Smooth muscle cell (in vitro differentiated cells): ENCODE results near the gene ADGRL3. TPM values are rescaled to one million over a fixed set of nuclear protein-coding genes. Genes with fewer than 3 reads are reported as not detected.

Experiments
- DNase-seq: peaks from one replicate; lab custom pipeline; 2025; ENCODE audit not compliant: unreplicated experiment; lab: John Stamatoyannopoulos, UW
- H2AFZ ChIP-seq: fragments of 200-600 bp; sonication (generic); 2 replicates; pipeline ENCODE4 v1.6.0; 2016; ENCODE audit warnings: antibody characterized with exemption, low read depth, mild to moderate bottlenecking
- H3F3A ChIP-seq: fragments of 200-600 bp; sonication (generic); 2 replicates; pipeline ENCODE4 v1.6.0; 2017; ENCODE audit warnings: antibody characterized with exemption, low read depth
- H3K27ac ChIP-seq: fragments of 200-600 bp; sonication (generic); 2 replicates; pipeline ENCODE4 v1.5.1; 2016; ENCODE audit warnings: low read depth, mild to moderate bottlenecking
- H3K27me3 ChIP-seq: fragments of 200-600 bp; sonication (generic); 2 replicates; pipeline ENCODE4 v1.6.1; 2016; ENCODE audit warnings: low read depth, mild to moderate bottlenecking
- H3K36me3 ChIP-seq: fragments of 200-600 bp; sonication (generic); 2 replicates; pipeline ENCODE4 v1.5.1; 2016; ENCODE audit warnings: low read depth
- H3K4me1 ChIP-seq: fragments of 200-600 bp; sonication (generic); 2 replicates; pipeline ENCODE4 v1.5.1; 2016; ENCODE audit warnings: low read depth
- H3K4me2 ChIP-seq: fragments of 200-600 bp; sonication (generic); 2 replicates; pipeline ENCODE4 v1.6.0; 2016; ENCODE audit warnings: mild to moderate bottlenecking
- H3K4me3 ChIP-seq: fragments of 200-600 bp; sonication (generic); 2 replicates; pipeline ENCODE4 v1.5.1; 2016; ENCODE audit warnings: mild to moderate bottlenecking
- H3K79me2 ChIP-seq: fragments of 200-600 bp; sonication (generic); 2 replicates; pipeline ENCODE4 v1.6.0; 2016; ENCODE audit warnings: low read depth, mild to moderate bottlenecking
- H3K9ac ChIP-seq: fragments of 200-600 bp; sonication (generic); 2 replicates; pipeline ENCODE4 v1.6.0; 2016; ENCODE audit warnings: low read depth
- H3K9me3 ChIP-seq: fragments of 200-600 bp; sonication (generic); replicated peaks from 2 replicates; pipeline ENCODE4 v1.5.1; 2016; ENCODE audit warnings: low read depth
- H4K20me1 ChIP-seq: fragments of 200-600 bp; sonication (generic); 2 replicates; pipeline ENCODE4 v1.6.0; 2016; ENCODE audit warnings: low read depth
- WGBS: methylation state at CpG from one replicate; pipeline ENCODE4 v1.1.7; 2016; ENCODE audit warnings: low lambda C conversion rate; 5-methylcytosine and 5-hydroxymethylcytosine counted together
- polyA plus RNA-seq: library from polyadenylated mRNA; unstranded; fragments of >200 nt; fragmentation: Nextera tagmentation; extraction: Ambion mirVana; gene quantifications from 2 replicates; pipeline ENCODE4 v1.2.1, GENCODE V29; 2016
- total RNA-seq: library from RNA; depleted of rRNA; stranded (reverse); fragments of >200 nt; gene quantifications from 2 replicates; pipeline ENCODE4 v1.2.3, GENCODE V29; 2014
- TF ChIP-seq, protein P1 (sequence below): fragments of 200-600 bp; sonication (generic); IDR thresholded peaks from 2 replicates; pipeline ENCODE4 v1.5.1; 2017; ENCODE audit warnings: borderline replicate concordance, mild to moderate bottlenecking, antibody characterized with exemption; ENCODE audit not compliant: insufficient read depth, poor library complexity, severe bottlenecking

ADGRL3 gene
- total and polyA plus RNA-seq, 2 experiments from 2014 or later = 2.4 to 9.5 TPM

- WGBS = 86% methylated on average over 6 of the region's 6 CpGs
- H3K4me3 ChIP-seq = no peak overlapping the region
- H4K20me1 ChIP-seq = no peaks in the 10 kb centered on the region
- no peaks in the 10 kb centered on the region for H3K9me3 ChIP-seq
- no peak overlapping the region for H2AFZ ChIP-seq
- no peaks in the 10 kb centered on the region for H3F3A ChIP-seq
- no peak for DNase-seq
- H3K4me2 ChIP-seq = no peak overlapping the region
- peaks cover 9% of the 10 kb centered on the region for H3K4me1 ChIP-seq
- H3K36me3 ChIP-seq = no peaks in the 10 kb centered on the region
- no peak overlapping the region for H3K9ac ChIP-seq
- TF ChIP-seq, protein P1, sequence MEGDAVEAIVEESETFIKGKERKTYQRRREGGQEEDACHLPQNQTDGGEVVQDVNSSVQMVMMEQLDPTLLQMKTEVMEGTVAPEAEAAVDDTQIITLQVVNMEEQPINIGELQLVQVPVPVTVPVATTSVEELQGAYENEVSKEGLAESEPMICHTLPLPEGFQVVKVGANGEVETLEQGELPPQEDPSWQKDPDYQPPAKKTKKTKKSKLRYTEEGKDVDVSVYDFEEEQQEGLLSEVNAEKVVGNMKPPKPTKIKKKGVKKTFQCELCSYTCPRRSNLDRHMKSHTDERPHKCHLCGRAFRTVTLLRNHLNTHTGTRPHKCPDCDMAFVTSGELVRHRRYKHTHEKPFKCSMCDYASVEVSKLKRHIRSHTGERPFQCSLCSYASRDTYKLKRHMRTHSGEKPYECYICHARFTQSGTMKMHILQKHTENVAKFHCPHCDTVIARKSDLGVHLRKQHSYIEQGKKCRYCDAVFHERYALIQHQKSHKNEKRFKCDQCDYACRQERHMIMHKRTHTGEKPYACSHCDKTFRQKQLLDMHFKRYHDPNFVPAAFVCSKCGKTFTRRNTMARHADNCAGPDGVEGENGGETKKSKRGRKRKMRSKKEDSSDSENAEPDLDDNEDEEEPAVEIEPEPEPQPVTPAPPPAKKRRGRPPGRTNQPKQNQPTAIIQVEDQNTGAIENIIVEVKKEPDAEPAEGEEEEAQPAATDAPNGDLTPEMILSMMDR = no peak
- H3K27me3 ChIP-seq = no peaks in the 10 kb centered on the region
- H3K79me2 ChIP-seq = no peaks in the 10 kb centered on the region
- no peak overlapping the region for H3K27ac ChIP-seq
Measured at GRCh38 chr4:61795998-61796397, 595.9 kb downstream of the ADGRL3 start.

GRCh38 chr4:61799794-61800193 is 599.7 kb downstream of the ADGRL3 start:
- WGBS = 66% methylated on average over 2 of the region's 2 CpGs

GRCh38 chr4:61805227-61805626 is 605.1 kb downstream of the ADGRL3 start:
- WGBS = 98% methylated on average over 2 of the region's 2 CpGs
- Histone ChIP-seq H3K79me2 (no peaks in the 10 kb centered on the region), H3K4me2 (no peak overlapping the region), H3K9me3 (no peaks in the 10 kb centered on the region), H3K4me3 (no peak overlapping the region), H3K9ac (no peak overlapping the region), H3K27ac (no peak overlapping the region), H4K20me1 (no peaks in the 10 kb centered on the region), H3K36me3 (no peaks in the 10 kb centered on the region), H3K27me3 (no peaks in the 10 kb centered on the region), H3K4me1 (no peaks in the 10 kb centered on the region), H3F3A (no peaks in the 10 kb centered on the region), H2AFZ (no peak overlapping the region)
- TF ChIP-seq, protein P1 = no peak
- no peak for DNase-seq

More at GRCh38 chr4:61799794-61800193, 599.7 kb downstream of the ADGRL3 start:
- no peak for DNase-seq
- H3K27me3 ChIP-seq = no peaks in the 10 kb centered on the region
- no peak overlapping the region for H3K4me2 ChIP-seq
- TF ChIP-seq, protein P1 = no peak
- H4K20me1 ChIP-seq = no peaks in the 10 kb centered on the region
- H3K4me3 ChIP-seq = no peak overlapping the region
- no peak overlapping the region for H2AFZ ChIP-seq
- H3K27ac ChIP-seq = no peak overlapping the region
- H3K9me3 ChIP-seq = no peaks in the 10 kb centered on the region
- H3K9ac ChIP-seq = no peak overlapping the region
- peaks cover 9% of the 10 kb centered on the region for H3K4me1 ChIP-seq
- H3K36me3 ChIP-seq = no peaks in the 10 kb centered on the region
- no peaks in the 10 kb centered on the region for H3K79me2 ChIP-seq
- H3F3A ChIP-seq = no peaks in the 10 kb centered on the region

DNA sequence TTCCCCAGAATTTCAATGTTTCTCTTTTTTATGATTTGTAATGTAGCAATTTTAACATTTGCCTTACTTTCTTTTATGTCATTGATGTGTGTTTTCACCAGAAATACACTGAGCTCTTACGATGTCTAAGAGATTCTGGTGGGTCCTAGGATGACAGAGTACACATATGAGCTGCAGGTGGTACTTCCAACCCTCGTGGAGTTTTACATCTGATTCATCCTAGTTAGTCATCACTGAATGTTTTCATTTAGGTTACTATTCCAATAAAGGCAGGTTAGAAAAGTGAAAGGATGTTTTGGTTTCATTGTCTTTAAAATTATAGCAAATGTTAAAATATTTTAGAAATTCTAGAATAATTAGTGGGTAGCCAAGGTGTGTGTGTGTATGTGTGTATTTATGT is 605.9 kb downstream of the ADGRL3 start:
- 71% methylated on average over 2 of the region's 2 CpGs for WGBS
- H3K27me3 ChIP-seq = no peaks in the 10 kb centered on the region

More for the DNA sequence above, 605.9 kb downstream of the ADGRL3 start:
- Histone ChIP-seq H4K20me1 (no peaks in the 10 kb centered on the region), H3K27ac (no peak overlapping the region), H3K4me1 (no peaks in the 10 kb centered on the region), H3K9ac (no peak overlapping the region), H3K36me3 (no peaks in the 10 kb centered on the region), H3K9me3 (no peaks in the 10 kb centered on the region), H3F3A (no peaks in the 10 kb centered on the region), H3K4me2 (no peak overlapping the region), H3K4me3 (no peak overlapping the region), H3K79me2 (no peaks in the 10 kb centered on the region), H2AFZ (no peak overlapping the region)
- TF ChIP-seq, protein P1 = no peak
- DNase-seq = no peak
